K562 (cell line): Measurements from ENCODE around the gene TXNRD2. TPM values are rescaled to one million over a fixed set of nuclear protein-coding genes. Genes with fewer than 3 reads are reported as not detected.
A peak's percentile ranks its signal among the peaks of the same experiment; 100 is the strongest.

ENCODE experiments used
- DMBX1 ChIP-seq: fragments of 250-450 bp; sonication (Bioruptor Pico); IDR thresholded peaks from 2 replicates; pipeline ENCODE4 v1.8.0; 2022; ENCODE audit warnings: inconsistent platforms, mild to moderate bottlenecking, moderate library complexity, borderline replicate concordance
- E2F3 ChIP-seq: fragments of 250-450 bp; sonication (Bioruptor Pico); IDR thresholded peaks from 2 replicates; pipeline ENCODE4 v1.4.0; 2020; ENCODE audit warnings: mild to moderate bottlenecking
- EP300 ChIP-seq: IDR thresholded peaks from 2 replicates; pipeline ENCODE4 v1.6.1; 2012; ENCODE audit warnings: low read length, improper control_type of control experiment
- GABPA ChIP-seq: fragments of 200-800 bp; sonication (Bioruptor generic); conservative IDR thresholded peaks from 2 replicates; pipeline ENCODE4 v1.6.1; 2016; ENCODE audit warnings: low read depth, missing genetic modification characterization, missing compliant biosample characterization
- KDM5B ChIP-seq: fragments of 200-600 bp; sonication (generic); IDR thresholded peaks from 2 replicates; pipeline ENCODE4 v1.6.1; 2012; ENCODE audit warnings: low read depth, mild to moderate bottlenecking, moderate library complexity, low read length, control low read depth, inconsistent platforms; ENCODE audit not compliant: insufficient replicate concordance
- NR0B1 ChIP-seq: fragments of 450-650 bp; IDR thresholded peaks from one replicate; pipeline ENCODE4 v1.6.1; 2018; ENCODE audit warnings: mild to moderate bottlenecking, moderate library complexity; ENCODE audit not compliant: partially characterized antibody
- NR3C1 ChIP-seq: sonication (generic); formaldehyde crosslinking; IDR thresholded peaks from 2 replicates; pipeline ENCODE4 v1.8.1; 2022; ENCODE audit warnings: missing genetic modification reagents
- PYGO2 ChIP-seq: fragments of 450-650 bp; IDR thresholded peaks from 2 replicates; pipeline ENCODE4 v1.6.1; 2016; ENCODE audit warnings: mild to moderate bottlenecking, missing genetic modification characterization, moderate library complexity, missing compliant biosample characterization
- SP1 ChIP-seq: sonication (generic); formaldehyde crosslinking; IDR thresholded peaks from 2 replicates; pipeline ENCODE4 v1.8.1; 2022; ENCODE audit warnings: mild to moderate bottlenecking, missing genetic modification reagents
- SRSF9 ChIP-seq: fragments of 200-400 bp; formaldehyde crosslinking; IDR thresholded peaks from 2 replicates; pipeline ENCODE4 v1.6.1; 2017; ENCODE audit warnings: low read depth, low read length, borderline replicate concordance
- STAT5B ChIP-seq: fragments of 250-450 bp; sonication (Bioruptor Pico); IDR thresholded peaks from 2 replicates; pipeline ENCODE4 v1.8.0; 2021; ENCODE audit warnings: mild to moderate bottlenecking, inconsistent platforms
- U2AF1 ChIP-seq: fragments of 200-400 bp; formaldehyde crosslinking; optimal IDR thresholded peaks from 2 replicates; pipeline ENCODE3; 2017; ENCODE audit warnings: mild to moderate bottlenecking, low read depth, low read length, moderate library complexity
- ZBTB5 ChIP-seq: fragments of 450-650 bp; IDR thresholded peaks from 2 replicates; pipeline ENCODE4 v1.6.1; 2017; ENCODE audit warnings: antibody characterized with exemption
- ZKSCAN8 ChIP-seq: fragments of 200-800 bp; sonication (Bioruptor generic); IDR thresholded peaks from 2 replicates; pipeline ENCODE4 v1.6.1; 2016; ENCODE audit warnings: missing genetic modification characterization, missing compliant biosample characterization
- ZNF444 ChIP-seq: fragments of 250-450 bp; sonication (Bioruptor Pico); IDR thresholded peaks from 2 replicates; pipeline ENCODE4 v1.4.0; 2020; ENCODE audit warnings: mild to moderate bottlenecking, moderate library complexity
- ZNF830 ChIP-seq: fragments of 250-450 bp; sonication (Bioruptor Pico); IDR thresholded peaks from 2 replicates; pipeline ENCODE4 v1.5.0; 2021; ENCODE audit warnings: mild to moderate bottlenecking
- polyA plus RNA-seq, 8 experiments: library from polyadenylated mRNA; depleted of rRNA in 4 of 8; stranded (reverse) in 5 of 8; unstranded in 3 of 8; fragments of >200 nt; fragmentation: Nextera tagmentation in 2 of 8; fragmentation: Illumina TruSeq in 1 of 8; extraction: Ambion mirVana in 2 of 8; extraction: Trizol in 1 of 8; gene quantifications; 2 replicates each; pipeline versions ENCODE4 v1.2.1 to v1.2.3, GENCODE V29; 2011 to 2014; ENCODE audit warnings: inconsistent platforms in 1 of 8, missing spikeins in 1 of 8
- total RNA-seq, 7 experiments: library from RNA; depleted of rRNA in 6 of 7; stranded (reverse); fragments of >200 nt in 6 of 7; fragmentation: Illumina TruSeq in 2 of 7; extraction: Trizol in 2 of 7; gene quantifications; 2 replicates each; pipeline versions ENCODE4 v1.2.1 to v1.2.3, GENCODE V29; 2011 to 2021; ENCODE audit warnings: low replicate concordance in 1 of 7
- TF ChIP-seq, protein P1 (sequence below): fragments of 450-650 bp; IDR thresholded peaks from 2 replicates; pipeline ENCODE4 v1.6.1; 2017; ENCODE audit warnings: antibody characterized with exemption, mild to moderate bottlenecking

Gene TXNRD2
- total and polyA plus RNA-seq, 9 of the 15 experiments (the other 6 are each of a cell fraction or from before 2014, with no cell fraction given) = 3.3 to 80.2 (median 49.4) TPM

DNA sequence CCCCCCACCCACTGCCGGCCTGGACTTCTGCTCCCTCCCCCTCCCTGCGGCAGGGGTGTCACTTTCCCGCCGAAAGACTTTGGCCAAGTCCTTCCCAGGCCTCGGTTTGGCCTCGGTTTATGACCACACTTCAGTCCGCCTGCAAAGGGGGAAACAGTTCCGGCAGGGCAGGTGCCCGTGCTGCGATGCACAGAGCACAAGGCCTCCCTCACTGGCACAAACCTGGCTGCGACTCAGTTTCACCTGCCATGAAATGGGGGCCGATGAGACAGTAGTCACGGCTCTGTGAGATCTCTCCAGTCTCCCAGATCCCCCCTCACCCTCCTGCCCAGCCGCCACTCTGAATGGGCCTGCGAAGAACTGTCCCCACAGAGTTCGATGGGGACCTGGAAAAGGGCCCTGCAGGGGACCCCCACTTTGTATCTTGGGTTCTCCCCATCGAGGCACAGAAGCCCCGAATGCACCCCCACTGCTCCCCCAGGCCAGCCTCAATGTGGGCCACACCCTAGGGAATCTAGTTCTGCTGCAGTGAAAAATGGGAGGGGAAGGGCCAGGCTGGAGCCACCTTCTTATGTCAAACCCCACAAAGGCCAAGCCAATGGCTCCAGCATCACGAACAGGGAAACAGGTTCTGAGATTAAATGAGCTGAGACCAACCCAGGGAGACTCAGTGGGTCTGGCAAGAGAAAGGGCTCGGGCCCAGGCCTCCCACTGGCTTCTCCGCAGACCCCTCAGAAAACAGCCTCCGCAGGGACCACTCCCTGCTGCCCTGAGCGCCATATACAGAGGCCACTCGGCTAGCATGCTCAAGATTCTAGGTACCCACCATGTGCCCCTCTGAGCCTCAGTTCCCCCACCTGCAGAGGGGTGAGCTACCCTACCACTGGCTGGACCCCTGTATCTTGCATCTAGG, 46.0 kb upstream of the TXNRD2 start (continued):
- no peak for TF ChIP-seq DMBX1 (CRISPR knock-in tag)
- TF ChIP-seq ZBTB5 = no peak
- TF ChIP-seq, protein P1, sequence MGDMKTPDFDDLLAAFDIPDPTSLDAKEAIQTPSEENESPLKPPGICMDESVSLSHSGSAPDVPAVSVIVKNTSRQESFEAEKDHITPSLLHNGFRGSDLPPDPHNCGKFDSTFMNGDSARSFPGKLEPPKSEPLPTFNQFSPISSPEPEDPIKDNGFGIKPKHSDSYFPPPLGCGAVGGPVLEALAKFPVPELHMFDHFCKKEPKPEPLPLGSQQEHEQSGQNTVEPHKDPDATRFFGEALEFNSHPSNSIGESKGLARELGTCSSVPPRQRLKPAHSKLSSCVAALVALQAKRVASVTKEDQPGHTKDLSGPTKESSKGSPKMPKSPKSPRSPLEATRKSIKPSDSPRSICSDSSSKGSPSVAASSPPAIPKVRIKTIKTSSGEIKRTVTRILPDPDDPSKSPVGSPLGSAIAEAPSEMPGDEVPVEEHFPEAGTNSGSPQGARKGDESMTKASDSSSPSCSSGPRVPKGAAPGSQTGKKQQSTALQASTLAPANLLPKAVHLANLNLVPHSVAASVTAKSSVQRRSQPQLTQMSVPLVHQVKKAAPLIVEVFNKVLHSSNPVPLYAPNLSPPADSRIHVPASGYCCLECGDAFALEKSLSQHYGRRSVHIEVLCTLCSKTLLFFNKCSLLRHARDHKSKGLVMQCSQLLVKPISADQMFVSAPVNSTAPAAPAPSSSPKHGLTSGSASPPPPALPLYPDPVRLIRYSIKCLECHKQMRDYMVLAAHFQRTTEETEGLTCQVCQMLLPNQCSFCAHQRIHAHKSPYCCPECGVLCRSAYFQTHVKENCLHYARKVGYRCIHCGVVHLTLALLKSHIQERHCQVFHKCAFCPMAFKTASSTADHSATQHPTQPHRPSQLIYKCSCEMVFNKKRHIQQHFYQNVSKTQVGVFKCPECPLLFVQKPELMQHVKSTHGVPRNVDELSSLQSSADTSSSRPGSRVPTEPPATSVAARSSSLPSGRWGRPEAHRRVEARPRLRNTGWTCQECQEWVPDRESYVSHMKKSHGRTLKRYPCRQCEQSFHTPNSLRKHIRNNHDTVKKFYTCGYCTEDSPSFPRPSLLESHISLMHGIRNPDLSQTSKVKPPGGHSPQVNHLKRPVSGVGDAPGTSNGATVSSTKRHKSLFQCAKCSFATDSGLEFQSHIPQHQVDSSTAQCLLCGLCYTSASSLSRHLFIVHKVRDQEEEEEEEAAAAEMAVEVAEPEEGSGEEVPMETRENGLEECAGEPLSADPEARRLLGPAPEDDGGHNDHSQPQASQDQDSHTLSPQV = no peak
- no peak for TF ChIP-seq SRSF9
- peak; percentile 95 for TF ChIP-seq ZNF830 (CRISPR knock-in tag)
- TF ChIP-seq E2F3 = peak; percentile 74
- no peak for TF ChIP-seq GABPA (tag)
- TF ChIP-seq PYGO2 = no peak
- TF ChIP-seq NR3C1 (CRISPR knock-in tag) = no peak
- no peak for TF ChIP-seq ZKSCAN8 (CRISPR knock-in tag)
- no peak for TF ChIP-seq NR0B1
- no peak for TF ChIP-seq SP1 (CRISPR knock-in tag)
- no peak for TF ChIP-seq EP300
- no peak for TF ChIP-seq U2AF1
- no peak for TF ChIP-seq ZNF444
- no peak for TF ChIP-seq KDM5B
- TF ChIP-seq STAT5B = no peak
